Chondrocyte (in vitro differentiated cells): ENCODE measurements around the gene NEU1. TPM values are rescaled to one million over a fixed set of nuclear protein-coding genes. Genes with fewer than 3 reads are reported as not detected.
"Not testable (repeated sequence)": the region's sequence is repeated elsewhere in the genome, so short reads cannot be mapped to it uniquely, and the experiment has no call there.

ENCODE experiments used
- DNase-seq: peaks from one replicate; pipeline ENCODE4 v3.0.0; 2021; ENCODE audit warnings: mixed read lengths, low spot score
- H3K27ac Mint-ChIP-seq: one replicate; pipeline ENCODE4 v1.8.0; 2021; ENCODE audit warnings: mild to moderate bottlenecking, moderate library complexity, mixed read lengths; ENCODE audit not compliant: unreplicated experiment
- H3K27me3 Mint-ChIP-seq: 2 replicates; pipeline ENCODE4 v1.8.0; 2021; ENCODE audit warnings: low read depth, mixed read lengths
- H3K36me3 Mint-ChIP-seq: 2 replicates; pipeline ENCODE4 v1.8.0; 2021; ENCODE audit warnings: low read depth, mixed read lengths
- H3K4me1 Mint-ChIP-seq: 2 replicates; pipeline ENCODE4 v1.8.0; 2021; ENCODE audit warnings: low read depth, mild to moderate bottlenecking, mixed read lengths
- H3K4me3 Mint-ChIP-seq: one replicate; pipeline ENCODE4 v1.8.0; 2021; ENCODE audit warnings: mild to moderate bottlenecking, moderate library complexity, mixed read lengths; ENCODE audit not compliant: unreplicated experiment
- H3K9me3 Mint-ChIP-seq: 2 replicates; pipeline ENCODE4 v1.8.0; 2021; ENCODE audit warnings: low read depth, mixed read lengths
- CTCF ChIP-seq: fragments of 200-600 bp; sonication (generic); IDR thresholded peaks from 2 replicates; pipeline ENCODE4 v1.5.0; 2021; ENCODE audit warnings: antibody characterized with exemption, mild to moderate bottlenecking, moderate library complexity
- total RNA-seq: library from RNA; stranded (reverse); gene quantifications from 3 replicates; pipeline ENCODE4 v1.2.1, GENCODE V29; 2021

NEU1 gene
- total RNA-seq, 1 donor from 2014 or later = 64.2 TPM

- no peak for TF ChIP-seq CTCF
- H3K4me3 Mint-ChIP-seq = peak within 1 kb of the TSS; percentile 91
- peak within 1 kb of the TSS; percentile 99 for H3K27ac Mint-ChIP-seq
- no peaks in the 10 kb centered on the region for H3K9me3 Mint-ChIP-seq
- no peaks in the 10 kb centered on the region for H3K36me3 Mint-ChIP-seq
- H3K4me1 Mint-ChIP-seq = peaks cover 33% of the 10 kb centered on the region
- DNase-seq = no peak
- H3K27me3 Mint-ChIP-seq = no peaks in the 10 kb centered on the region
Measured at GRCh38 chr6:31815025-31815838, 47.4 kb downstream of the NEU1 start, which contains the start of the genes HSPA1A and HSPA1L. TSS of gene HSPA1A (plus strand) at chr6:31815543. CDS start at chr6:31815757, 214 bp downstream. TSS of gene HSPA1L (minus strand) at chr6:31815283. CDS start at chr6:31811972, 3,311 bp downstream.

- Mint-ChIP-seq H3K36me3 (no peaks in the 10 kb centered on the region), H3K4me1 (peaks cover 30% of the 10 kb centered on the region), H3K27ac (peak overlapping the region; percentile 99), H3K27me3 (no peaks in the 10 kb centered on the region), H3K9me3 (no peaks in the 10 kb centered on the region), H3K4me3 (peak overlapping the region; percentile 91)
- TF ChIP-seq CTCF = no peak
- DNase-seq = no peak
Measured at GRCh38 chr6:31814677-31815024, 48.0 kb downstream of the NEU1 start.

- Mint-ChIP-seq H3K27ac (peak overlapping the region; percentile 49), H3K4me3 (no peak overlapping the region), H3K9me3 (no peaks in the 10 kb centered on the region), H3K36me3 (no peaks in the 10 kb centered on the region), H3K4me1 (peaks cover 25% of the 10 kb centered on the region), H3K27me3 (no peaks in the 10 kb centered on the region)
- no peak for TF ChIP-seq CTCF
- DNase-seq = no peak
Measured at GRCh38 chr6:31813465-31813849, 49.2 kb downstream of the NEU1 start.

GRCh38 chr6:31811645-31812044 is 51.0 kb downstream of the NEU1 start:
- Mint-ChIP-seq H3K4me3 (no peak overlapping the region), H3K4me1 (peaks cover 16% of the 10 kb centered on the region), H3K9me3 (no peaks in the 10 kb centered on the region), H3K27me3 (no peaks in the 10 kb centered on the region), H3K27ac (no peak overlapping the region), H3K36me3 (no peaks in the 10 kb centered on the region)
- no peak for TF ChIP-seq CTCF
- no peak for DNase-seq

- H3K4me3 Mint-ChIP-seq, H3K9me3 Mint-ChIP-seq, H3K27ac Mint-ChIP-seq, H3K27me3 Mint-ChIP-seq, DNase-seq, H3K36me3 Mint-ChIP-seq: not testable (repeated sequence)
- H3K4me1 Mint-ChIP-seq = peaks cover 16% of the 10 kb centered on the region
Measured at GRCh38 chr6:31808599-31808998, 54.0 kb downstream of the NEU1 start.

Other genes with a start within 250 kb of the NEU1 start
- not detected in 3 replicates for gene AIF1, start 247.6 kb downstream of the NEU1 start, total RNA-seq
- gene PRRC2A, start 242.1 kb downstream of the NEU1 start, total RNA-seq = 156 to 185 TPM (median 157 TPM) in 3 replicates
- 253 to 308 TPM (median 262 TPM) in 3 replicates for gene BAG6, start 210.2 kb downstream of the NEU1 start, total RNA-seq
- 0.85 to 1.2 TPM in 2 of 3 replicates, not detected in the other for gene APOM, start 206.9 kb downstream of the NEU1 start, total RNA-seq
- 19.1 to 20.3 TPM (median 20.2 TPM) in 3 replicates for gene C6orf47, start 202.0 kb downstream of the NEU1 start, total RNA-seq
- 12.0 to 15.4 TPM (median 13.9 TPM) in 3 replicates for gene GPANK1, start 197.8 kb downstream of the NEU1 start, total RNA-seq
- gene CSNK2B, start 196.7 kb downstream of the NEU1 start, total RNA-seq = 116 to 126 TPM (median 122 TPM) in 3 replicates
- gene LY6G5B, start 192.8 kb downstream of the NEU1 start, total RNA-seq = 10.2 to 14.3 TPM (median 11.7 TPM) in 3 replicates
- 1.3 to 3.6 TPM (median 2.4 TPM) in 3 replicates for gene LY6G5C, start 181.8 kb downstream of the NEU1 start, total RNA-seq
- gene ABHD16A, start 159.5 kb downstream of the NEU1 start, total RNA-seq = 27.8 to 33.9 TPM (median 32.3 TPM) in 3 replicates
- gene LY6G6F, start 156.0 kb downstream of the NEU1 start, total RNA-seq = not detected in 3 replicates
- not detected in 3 replicates for gene LY6G6D, start 147.5 kb downstream of the NEU1 start, total RNA-seq
- gene LY6G6C, start 141.1 kb downstream of the NEU1 start, total RNA-seq = 0.30 TPM in 1 of 3 replicates, not detected in the others
- not detected in 3 replicates for gene MPIG6B, start 139.4 kb downstream of the NEU1 start, total RNA-seq
- 66.4 to 99.6 TPM (median 95.7 TPM) in 3 replicates for gene DDAH2, start 133.5 kb downstream of the NEU1 start, total RNA-seq
- 256 to 328 TPM (median 317 TPM) in 3 replicates for gene CLIC1, start 126.3 kb downstream of the NEU1 start, total RNA-seq
- gene MSH5, start 122.8 kb downstream of the NEU1 start, total RNA-seq = 8.4 to 17.4 TPM (median 9.4 TPM) in 3 replicates
- 1.3 to 2.4 TPM (median 1.4 TPM) in 3 replicates for gene SAPCD1, start 100.2 kb downstream of the NEU1 start, total RNA-seq
- 0.15 to 0.62 TPM (median 0.17 TPM) in 3 replicates for gene VWA7, start 85.5 kb downstream of the NEU1 start, total RNA-seq
- 71.1 to 101 TPM (median 71.9 TPM) in 3 replicates for gene VARS1, start 67.1 kb downstream of the NEU1 start, total RNA-seq
- gene LSM2, start 55.9 kb downstream of the NEU1 start, total RNA-seq = 35.0 to 42.5 TPM (median 35.7 TPM) in 3 replicates
- 0.89 to 1.5 TPM (median 1.00 TPM) in 3 replicates for gene HSPA1L, start 47.5 kb downstream of the NEU1 start, total RNA-seq
- gene HSPA1A, start 47.3 kb downstream of the NEU1 start, total RNA-seq = 23.0 to 46.3 TPM (median 46.2 TPM) in 3 replicates
- gene HSPA1B, start 35.1 kb downstream of the NEU1 start, total RNA-seq = 46.8 to 57.9 TPM (median 50.4 TPM) in 3 replicates
- not detected in 3 replicates for gene SLC44A4, start 16.2 kb upstream of the NEU1 start, total RNA-seq
- 37.7 to 53.0 TPM (median 40.0 TPM) in 3 replicates for gene EHMT2, start 34.9 kb upstream of the NEU1 start, total RNA-seq
- 6.3 to 7.6 TPM (median 6.7 TPM) in 3 replicates for gene ZBTB12, start 39.3 kb upstream of the NEU1 start, total RNA-seq
- gene C2, start 64.9 kb upstream of the NEU1 start, total RNA-seq = 0.52 to 1.5 TPM (median 0.56 TPM) in 3 replicates
- gene CFB, start 83.3 kb upstream of the NEU1 start, total RNA-seq = 2.3 to 3.2 TPM (median 2.6 TPM) in 3 replicates
- 43.5 to 59.3 TPM (median 50.6 TPM) in 3 replicates for gene NELFE, start 96.2 kb upstream of the NEU1 start, total RNA-seq
- 56.9 to 85.6 TPM (median 61.2 TPM) in 3 replicates for gene SKIC2, start 96.4 kb upstream of the NEU1 start, total RNA-seq
- gene DXO, start 109.3 kb upstream of the NEU1 start, total RNA-seq = 15.8 to 25.9 TPM (median 19.3 TPM) in 3 replicates
- gene C4A, start 119.2 kb upstream of the NEU1 start, total RNA-seq = 7.2 to 13.3 TPM (median 10.5 TPM) in 3 replicates
- 7.3 to 10.3 TPM (median 9.6 TPM) in 3 replicates for gene C4B, start 152.0 kb upstream of the NEU1 start, total RNA-seq
- gene CYP21A2, start 175.6 kb upstream of the NEU1 start, total RNA-seq = 0.30 to 0.68 TPM (median 0.41 TPM) in 3 replicates
- gene TNXB, start 246.5 kb upstream of the NEU1 start, total RNA-seq = 1.9 to 2.9 TPM (median 2.3 TPM) in 3 replicates